HepG2 (cell line): ENCODE results near the gene HDAC4. TPM values are rescaled to one million over a fixed set of nuclear protein-coding genes. Genes with fewer than 3 reads are reported as not detected.

Experiments used
- ATAC-seq: fragments of 200-7000 bp; cut with Tn5 transposase; 3 replicates; pipeline ENCODE4 v1.9.1; 2020; ENCODE audit warnings: mild to moderate bottlenecking, moderate library complexity
- BruUV-seq: library from RNA; stranded (reverse); fragments of 400-500 nt; replicated peaks from 2 replicates; lab custom pipeline; 2021; lab: Mats Ljungman, UMichigan
- CTCF ChIA-PET: fragments of 300-600 bp; formaldehyde crosslinking; extraction: SDS; loops from one replicate; lab custom pipeline; 2021; ENCODE audit warnings: low total read pairs, inconsistent platforms, low intra/inter-chr PET ratio; lab: Yijun Ruan, JAX
- POLR2A ChIA-PET: fragments of 350-600 bp; sonication (Branson Sonifier 250); formaldehyde crosslinking; loops from one replicate; lab custom pipeline; 2020; ENCODE audit warnings: antibody characterized with exemption, inconsistent platforms; lab: Yijun Ruan, JAX
- DNase-seq: peaks from one replicate; pipeline ENCODE4 v3.0.0-alpha.2; 2015; ENCODE audit warnings: low spot score
- FAIRE-seq: peaks from 3 replicates; lab custom pipeline; 2011; peaks lifted over from hg19 to GRCh38; lab: Jason Lieb, UNC
- H2AFZ ChIP-seq: one replicate; pipeline ENCODE4 v1.6.1; 2011; ENCODE audit warnings: low read length, inconsistent platforms
- H3K27ac ChIP-seq: fragments of 300-600 bp; 3 replicates; pipeline ENCODE4 v1.8.0; 2011; ENCODE audit warnings: mixed run types, mild to moderate bottlenecking, mixed read lengths, low read length, inconsistent platforms; ENCODE audit not compliant: insufficient read depth; ENCODE audit errors: extremely low read length
- H3K27me3 ChIP-seq, 2 experiments: fragments of 200-600 bp in 1 of 2; 2 replicates in 1 of 2; 3 replicates in 1 of 2; pipeline versions ENCODE4 v1.6.0 to v1.8.0; 2011; ENCODE audit warnings: low read length in 2 of 2, mild to moderate bottlenecking in 2 of 2, moderate library complexity in 2 of 2, inconsistent platforms in 1 of 2; ENCODE audit not compliant: insufficient read depth in 2 of 2, control insufficient read depth in 1 of 2
- H3K36me3 ChIP-seq, 2 experiments: fragments of 200-600 bp in 1 of 2; replicated peaks in 1 of 2; 2 replicates in 1 of 2; 3 replicates in 1 of 2; pipeline versions ENCODE4 v1.5.1 to v1.8.0; 2011; ENCODE audit warnings: low read length in 2 of 2, inconsistent platforms in 1 of 2; ENCODE audit not compliant: insufficient read depth in 2 of 2, control insufficient read depth in 1 of 2
- H3K4me1 ChIP-seq: 2 replicates; pipeline ENCODE4 v1.5.1; 2012; ENCODE audit warnings: low read length, inconsistent platforms; ENCODE audit not compliant: insufficient read depth
- H3K4me2 ChIP-seq: 2 replicates; pipeline ENCODE4 v1.6.0; 2011; ENCODE audit warnings: low read depth, low read length, inconsistent platforms
- H3K4me3 ChIP-seq, 3 experiments: fragments of 200-600 bp in 1 of 3; sonication (generic), shearing (Covaris generic) in 1 of 3; replicated peaks in 1 of 3; 2 replicates each; pipeline ENCODE4 v1.5.1; 2011 to 2016; ENCODE audit warnings: low read length in 3 of 3, inconsistent platforms in 2 of 3, low read depth in 2 of 3, mild to moderate bottlenecking in 2 of 3, control low read depth in 1 of 3, mixed read lengths in 1 of 3; ENCODE audit not compliant: insufficient read depth in 1 of 3
- H3K79me2 ChIP-seq: one replicate; pipeline ENCODE4 v1.6.1; 2011; ENCODE audit warnings: low read length, inconsistent platforms; ENCODE audit not compliant: insufficient read depth
- H3K9ac ChIP-seq: 2 replicates; pipeline ENCODE4 v1.6.0; 2011; ENCODE audit warnings: mild to moderate bottlenecking, low read depth, low read length, inconsistent platforms; ENCODE audit not compliant: insufficient read depth
- H3K9me3 ChIP-seq: 2 replicates; pipeline ENCODE4 v1.5.1; 2012; ENCODE audit warnings: mild to moderate bottlenecking, low read length
- H4K20me1 ChIP-seq: 2 replicates; pipeline ENCODE4 v1.6.0; 2011; ENCODE audit warnings: inconsistent platforms, mild to moderate bottlenecking, low read length, moderate library complexity; ENCODE audit not compliant: insufficient read depth
- CEBPG ChIP-seq: IDR thresholded peaks from 2 replicates; pipeline ENCODE4 v1.6.1; 2016
- HNF4A ChIP-seq: sonication (generic); formaldehyde crosslinking; IDR thresholded peaks from 2 replicates; pipeline ENCODE4 v1.4.0; 2020; ENCODE audit warnings: missing genetic modification reagents
- HNRNPK ChIP-seq: fragments of 200-400 bp; formaldehyde crosslinking; IDR thresholded peaks from 2 replicates; pipeline ENCODE4 v1.6.1; 2018; ENCODE audit warnings: low read length, low read depth, moderate library complexity, mild to moderate bottlenecking; ENCODE audit not compliant: poor library complexity, severe bottlenecking
- ZNF280B ChIP-seq: sonication (generic); formaldehyde crosslinking; IDR thresholded peaks from 2 replicates; pipeline ENCODE4 v1.5.0; 2020; ENCODE audit warnings: missing genetic modification reagents, mild to moderate bottlenecking, borderline replicate concordance
- ZNF496 ChIP-seq: sonication (generic); formaldehyde crosslinking; IDR thresholded peaks from 2 replicates; pipeline ENCODE4 v1.8.1; 2023; ENCODE audit warnings: mild to moderate bottlenecking, moderate library complexity, missing genetic modification reagents; ENCODE audit not compliant: insufficient replicate concordance
- WGBS: methylation state at CpG from one replicate; pipeline ENCODE4 v1.1.6; 2017; ENCODE audit warnings: low lambda C conversion rate; 5-methylcytosine and 5-hydroxymethylcytosine counted together
- in situ Hi-C: cut with HindIII; loops from 2 replicates; pipeline ENCODE4 v1.10.0; 2017; ENCODE audit warnings: low pct_unique_long_range_greater_than_20kb; ENCODE audit not compliant: extremely low pct_ligation_motif_present
- intact Hi-C: fragments of 100-400 bp; cut with micrococcal nuclease; formaldehyde crosslinking; loops from one replicate; pipeline ENCODE4 v1.10.0; 2022; ENCODE audit not compliant: unreplicated experiment
- polyA plus RNA-seq, 8 experiments: library from polyadenylated mRNA; depleted of rRNA in 3 of 8; stranded (reverse) in 7 of 8; unstranded in 1 of 8; fragments of >200 nt; fragmentation: Illumina TruSeq in 4 of 8; extraction: Trizol in 4 of 8; gene quantifications; 2 replicates each; pipeline versions ENCODE4 v1.2.1 to v1.2.3, GENCODE V29; 2011 to 2016; ENCODE audit warnings: low read depth in 4 of 8, missing spikeins in 1 of 8, mixed read lengths in 1 of 8; ENCODE audit not compliant: insufficient read depth in 1 of 8
- total RNA-seq, 5 experiments: library from RNA; depleted of rRNA; stranded (reverse); fragments of >200 nt; fragmentation: Illumina TruSeq; extraction: Trizol; gene quantifications; 2 replicates each; pipeline ENCODE4 v1.2.3, GENCODE V29; 2016; ENCODE audit warnings: low read depth in 1 of 5
- TF ChIP-seq, protein P1 (sequence below): sonication (generic); formaldehyde crosslinking; IDR thresholded peaks from 2 replicates; pipeline ENCODE4 v1.4.0; 2020; ENCODE audit warnings: mild to moderate bottlenecking, missing genetic modification reagents
- TF ChIP-seq, protein P2 (sequence below): sonication (generic); formaldehyde crosslinking; IDR thresholded peaks from 2 replicates; pipeline ENCODE4 v1.4.0; 2020; ENCODE audit warnings: mild to moderate bottlenecking, missing genetic modification reagents
- TF ChIP-seq, protein P3 (sequence below), 2 experiments: fragments of 450-650 bp in 1 of 2; sonication (generic) in 1 of 2; formaldehyde crosslinking; IDR thresholded peaks; 2 replicates each; pipeline versions ENCODE4 v1.5.0 to v1.8.0; 2020 to 2022; ENCODE audit warnings: mild to moderate bottlenecking in 1 of 2, missing genetic modification reagents in 1 of 2
- TF ChIP-seq, protein P4 (sequence below): sonication (generic); formaldehyde crosslinking; IDR thresholded peaks from 2 replicates; pipeline ENCODE4 v1.5.1; 2020; ENCODE audit warnings: mild to moderate bottlenecking, missing genetic modification reagents

Gene HDAC4
- total and polyA plus RNA-seq, 2 of the 13 experiments (the other 11 are each of a cell fraction or from before 2014, with no cell fraction given) = 10.1 to 11.5 TPM

- TF ChIP-seq, protein P1, sequence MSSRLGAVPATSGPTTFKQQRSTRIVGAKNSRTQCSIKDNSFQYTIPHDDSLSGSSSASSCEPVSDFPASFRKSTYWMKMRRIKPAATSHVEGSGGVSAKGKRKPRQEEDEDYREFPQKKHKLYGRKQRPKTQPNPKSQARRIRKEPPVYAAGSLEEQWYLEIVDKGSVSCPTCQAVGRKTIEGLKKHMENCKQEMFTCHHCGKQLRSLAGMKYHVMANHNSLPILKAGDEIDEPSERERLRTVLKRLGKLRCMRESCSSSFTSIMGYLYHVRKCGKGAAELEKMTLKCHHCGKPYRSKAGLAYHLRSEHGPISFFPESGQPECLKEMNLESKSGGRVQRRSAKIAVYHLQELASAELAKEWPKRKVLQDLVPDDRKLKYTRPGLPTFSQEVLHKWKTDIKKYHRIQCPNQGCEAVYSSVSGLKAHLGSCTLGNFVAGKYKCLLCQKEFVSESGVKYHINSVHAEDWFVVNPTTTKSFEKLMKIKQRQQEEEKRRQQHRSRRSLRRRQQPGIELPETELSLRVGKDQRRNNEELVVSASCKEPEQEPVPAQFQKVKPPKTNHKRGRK (CRISPR knock-in tag) = no peak
- TF ChIP-seq ZNF496 (CRISPR knock-in tag) = no peak
- TF ChIP-seq, protein P2, sequence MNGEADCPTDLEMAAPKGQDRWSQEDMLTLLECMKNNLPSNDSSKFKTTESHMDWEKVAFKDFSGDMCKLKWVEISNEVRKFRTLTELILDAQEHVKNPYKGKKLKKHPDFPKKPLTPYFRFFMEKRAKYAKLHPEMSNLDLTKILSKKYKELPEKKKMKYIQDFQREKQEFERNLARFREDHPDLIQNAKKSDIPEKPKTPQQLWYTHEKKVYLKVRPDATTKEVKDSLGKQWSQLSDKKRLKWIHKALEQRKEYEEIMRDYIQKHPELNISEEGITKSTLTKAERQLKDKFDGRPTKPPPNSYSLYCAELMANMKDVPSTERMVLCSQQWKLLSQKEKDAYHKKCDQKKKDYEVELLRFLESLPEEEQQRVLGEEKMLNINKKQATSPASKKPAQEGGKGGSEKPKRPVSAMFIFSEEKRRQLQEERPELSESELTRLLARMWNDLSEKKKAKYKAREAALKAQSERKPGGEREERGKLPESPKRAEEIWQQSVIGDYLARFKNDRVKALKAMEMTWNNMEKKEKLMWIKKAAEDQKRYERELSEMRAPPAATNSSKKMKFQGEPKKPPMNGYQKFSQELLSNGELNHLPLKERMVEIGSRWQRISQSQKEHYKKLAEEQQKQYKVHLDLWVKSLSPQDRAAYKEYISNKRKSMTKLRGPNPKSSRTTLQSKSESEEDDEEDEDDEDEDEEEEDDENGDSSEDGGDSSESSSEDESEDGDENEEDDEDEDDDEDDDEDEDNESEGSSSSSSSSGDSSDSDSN (CRISPR knock-in tag) = no peak
- no peak for TF ChIP-seq ZNF280B
Observed at GRCh38 chr2:239354132-239354790, 46.6 kb downstream of the HDAC4 start (continued).

- ChIA-PET POLR2A (interaction anchor here (1.4 kb wide), 1 partner anchor 47 kb away, joined by 5 read pairs; the partner anchor contains the start of gene HDAC4), CTCF (no interaction called here)
- 95% methylated on average over 5 of the region's 5 CpGs for WGBS
- Histone ChIP-seq H3K27ac (peak overlapping the region; percentile 23), H4K20me1 (no peaks in the 10 kb centered on the region), H3K9me3 (peaks cover 14% of the 10 kb centered on the region), H3K79me2 (peaks cover 21% of the 10 kb centered on the region), H3K4me1 (peaks cover 15% of the 10 kb centered on the region), H2AFZ (no peak overlapping the region), H3K4me2 (no peak overlapping the region), H3K4me3 (no peak overlapping the region), H3K27me3 (no peaks in the 10 kb centered on the region), H3K36me3 (peaks cover 17 to 32% of the 10 kb centered on the region in 2 experiments; a peak in 4 of 5 replicates), H3K9ac (no peak overlapping the region)
- DNase-seq = peak; percentile 54
- in situ Hi-C loops = no loop called here
- no TSS peak for BruUV-seq
- intact Hi-C loops = no loop called here
- FAIRE-seq = no peak
- ATAC-seq = no peak; the same call in 2 of the 3 replicates
- TF ChIP-seq HNRNPK = no peak
- TF ChIP-seq CEBPG (CRISPR knock-in tag) = 0 out of 2 replicates have a peak, but pooled peaks have one; percentile 38
- 0 out of 2 replicates have a peak, but pooled peaks have one; percentile 19 for TF ChIP-seq HNF4A (CRISPR knock-in tag)
- TF ChIP-seq, protein P3, sequence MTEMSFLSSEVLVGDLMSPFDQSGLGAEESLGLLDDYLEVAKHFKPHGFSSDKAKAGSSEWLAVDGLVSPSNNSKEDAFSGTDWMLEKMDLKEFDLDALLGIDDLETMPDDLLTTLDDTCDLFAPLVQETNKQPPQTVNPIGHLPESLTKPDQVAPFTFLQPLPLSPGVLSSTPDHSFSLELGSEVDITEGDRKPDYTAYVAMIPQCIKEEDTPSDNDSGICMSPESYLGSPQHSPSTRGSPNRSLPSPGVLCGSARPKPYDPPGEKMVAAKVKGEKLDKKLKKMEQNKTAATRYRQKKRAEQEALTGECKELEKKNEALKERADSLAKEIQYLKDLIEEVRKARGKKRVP (CRISPR knock-in tag; IDR thresholded peaks at IDR 0.05) = peak in 1 of 2 experiments; percentile 90; a peak in 2 of 4 replicates
- TF ChIP-seq, protein P4, sequence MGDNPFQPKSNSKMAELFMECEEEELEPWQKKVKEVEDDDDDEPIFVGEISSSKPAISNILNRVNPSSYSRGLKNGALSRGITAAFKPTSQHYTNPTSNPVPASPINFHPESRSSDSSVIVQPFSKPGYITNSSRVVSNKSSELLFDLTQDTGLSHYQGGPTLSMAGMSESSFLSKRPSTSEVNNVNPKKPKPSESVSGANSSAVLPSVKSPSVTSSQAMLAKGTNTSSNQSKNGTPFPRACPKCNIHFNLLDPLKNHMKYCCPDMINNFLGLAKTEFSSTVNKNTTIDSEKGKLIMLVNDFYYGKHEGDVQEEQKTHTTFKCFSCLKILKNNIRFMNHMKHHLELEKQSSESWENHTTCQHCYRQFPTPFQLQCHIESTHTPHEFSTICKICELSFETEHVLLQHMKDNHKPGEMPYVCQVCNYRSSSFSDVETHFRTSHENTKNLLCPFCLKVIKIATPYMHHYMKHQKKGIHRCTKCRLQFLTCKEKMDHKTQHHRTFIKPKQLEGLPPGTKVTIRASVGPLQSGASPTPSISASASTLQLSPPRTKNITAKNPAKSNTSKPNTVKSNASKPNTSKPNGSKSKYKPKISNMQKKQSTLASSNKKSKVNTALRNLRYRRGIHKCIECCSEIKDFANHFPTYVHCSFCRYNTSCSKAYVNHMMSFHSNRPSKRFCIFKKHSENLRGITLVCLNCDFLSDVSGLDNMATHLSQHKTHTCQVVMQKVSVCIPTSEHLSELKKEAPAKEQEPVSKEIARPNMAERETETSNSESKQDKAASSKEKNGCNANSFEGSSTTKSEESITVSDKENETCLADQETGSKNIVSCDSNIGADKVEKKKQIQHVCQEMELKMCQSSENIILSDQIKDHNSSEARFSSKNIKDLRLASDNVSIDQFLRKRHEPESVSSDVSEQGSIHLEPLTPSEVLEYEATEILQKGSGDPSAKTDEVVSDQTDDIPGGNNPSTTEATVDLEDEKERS (CRISPR knock-in tag) = 0 out of 2 replicates have a peak, but pooled peaks have one; percentile 33
Observed at GRCh38 chr2:239353692-239354091, 47.1 kb downstream of the HDAC4 start.
